Measurements from ENCODE around the gene PKHD1.

Gene PKHD1

DNA sequence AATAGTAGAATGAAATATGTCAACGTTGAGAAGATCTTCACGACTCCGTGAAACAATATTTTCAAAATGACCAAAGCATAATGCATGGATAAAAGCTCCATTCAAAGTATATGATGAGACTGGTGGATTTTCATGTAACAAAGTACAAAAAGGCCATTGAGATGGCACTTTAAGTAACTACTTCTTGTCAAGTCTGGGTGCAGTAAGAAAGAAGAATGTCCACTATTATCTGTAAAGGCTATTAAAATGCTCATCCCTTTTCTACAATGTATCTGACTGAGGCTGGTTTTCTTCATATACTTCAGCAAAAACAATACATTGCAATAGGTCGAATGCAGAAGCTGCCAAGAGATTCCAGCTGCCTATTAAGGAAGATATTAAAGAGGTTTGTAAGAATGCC, 457.4 kb downstream of the PKHD1 start:
- no peak for TF ChIP-seq TAF1 (IDR thresholded peaks at IDR 0.05; ENCODE audit: low read depth)
- TF ChIP-seq TEAD4 (IDR thresholded peaks at IDR 0.05), result no peak
- TF ChIP-seq EP300 (IDR thresholded peaks at IDR 0.05; ENCODE audit: borderline replicate concordance), result no peak
- no peak for TF ChIP-seq USF1 (IDR thresholded peaks at IDR 0.05)
- TF ChIP-seq TCF12 (IDR thresholded peaks at IDR 0.05; ENCODE audit: low read depth), result no peak
- TF ChIP-seq NFIC (IDR thresholded peaks at IDR 0.05), result no peak
- TF ChIP-seq CEBPB (IDR thresholded peaks at IDR 0.05), result no peak
- TF ChIP-seq EGR1 (IDR thresholded peaks at IDR 0.05), result no peak
- TF ChIP-seq FOXM1 (IDR thresholded peaks at IDR 0.05; ENCODE audit: borderline replicate concordance, low read depth), result no peak
- TF ChIP-seq YY1 (IDR thresholded peaks at IDR 0.05; ENCODE audit: low read depth), result no peak
- no peak for TF ChIP-seq ZBTB7A (IDR thresholded peaks at IDR 0.05; ENCODE audit: low read depth)
- no peak for TF ChIP-seq REST (IDR thresholded peaks at IDR 0.05; ENCODE audit: low read depth)
- TF ChIP-seq CREB1 (IDR thresholded peaks at IDR 0.05; ENCODE audit: low read depth), result no peak
- TF ChIP-seq RAD21 (IDR thresholded peaks at IDR 0.05; ENCODE audit: low read depth), result no peak
- TF ChIP-seq, protein P1, sequence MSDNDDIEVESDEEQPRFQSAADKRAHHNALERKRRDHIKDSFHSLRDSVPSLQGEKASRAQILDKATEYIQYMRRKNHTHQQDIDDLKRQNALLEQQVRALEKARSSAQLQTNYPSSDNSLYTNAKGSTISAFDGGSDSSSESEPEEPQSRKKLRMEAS (IDR thresholded peaks at IDR 0.05), result no peak

GRCh38 chr6:51626391-51626790, 461.0 kb downstream of the PKHD1 start:
- no peak for TF ChIP-seq TCF12 (IDR thresholded peaks at IDR 0.05; ENCODE audit: low read depth)
- no peak for TF ChIP-seq RAD21 (IDR thresholded peaks at IDR 0.05; ENCODE audit: low read depth)
- TF ChIP-seq NFIC (IDR thresholded peaks at IDR 0.05), result no peak
- TF ChIP-seq TEAD4 (IDR thresholded peaks at IDR 0.05), result no peak
- TF ChIP-seq, protein P1 (IDR thresholded peaks at IDR 0.05), result no peak
- no peak for TF ChIP-seq USF1 (IDR thresholded peaks at IDR 0.05)
- no peak for TF ChIP-seq EGR1 (IDR thresholded peaks at IDR 0.05)
- no peak for TF ChIP-seq YY1 (IDR thresholded peaks at IDR 0.05; ENCODE audit: low read depth)
- no peak for TF ChIP-seq ZBTB7A (IDR thresholded peaks at IDR 0.05; ENCODE audit: low read depth)
- no peak for TF ChIP-seq EP300 (IDR thresholded peaks at IDR 0.05; ENCODE audit: borderline replicate concordance)
- TF ChIP-seq CREB1 (IDR thresholded peaks at IDR 0.05; ENCODE audit: low read depth), result no peak
- TF ChIP-seq TAF1 (IDR thresholded peaks at IDR 0.05; ENCODE audit: low read depth), result no peak
- TF ChIP-seq FOXM1 (IDR thresholded peaks at IDR 0.05; ENCODE audit: borderline replicate concordance, low read depth), result no peak
- no peak for TF ChIP-seq REST (IDR thresholded peaks at IDR 0.05; ENCODE audit: low read depth)
- TF ChIP-seq CEBPB (IDR thresholded peaks at IDR 0.05), result no peak

DNA sequence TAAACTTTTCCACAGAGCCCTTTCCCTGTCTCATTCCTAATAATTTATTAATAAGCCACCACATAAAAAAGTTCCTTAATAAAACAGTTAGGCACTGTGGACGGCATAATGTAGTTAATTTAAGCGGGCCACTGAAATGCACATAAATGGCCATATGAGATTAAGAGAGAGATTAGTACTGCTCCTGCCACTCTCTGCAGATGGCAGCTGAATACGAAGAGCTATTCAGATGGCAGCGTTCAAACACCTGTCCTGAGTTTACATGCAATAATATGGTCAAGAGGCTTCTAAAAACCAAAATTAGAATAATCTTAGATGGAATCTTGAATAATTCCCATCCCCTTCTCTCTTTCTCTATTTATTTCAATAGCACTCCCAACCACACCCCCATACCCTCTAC, 461.8 kb downstream of the PKHD1 start:
- TF ChIP-seq YY1 (IDR thresholded peaks at IDR 0.05; ENCODE audit: low read depth) (no peak), TAF1 (IDR thresholded peaks at IDR 0.05; ENCODE audit: low read depth) (no peak), TCF12 (IDR thresholded peaks at IDR 0.05; ENCODE audit: low read depth) (no peak), REST (IDR thresholded peaks at IDR 0.05; ENCODE audit: low read depth) (no peak)

DNA sequence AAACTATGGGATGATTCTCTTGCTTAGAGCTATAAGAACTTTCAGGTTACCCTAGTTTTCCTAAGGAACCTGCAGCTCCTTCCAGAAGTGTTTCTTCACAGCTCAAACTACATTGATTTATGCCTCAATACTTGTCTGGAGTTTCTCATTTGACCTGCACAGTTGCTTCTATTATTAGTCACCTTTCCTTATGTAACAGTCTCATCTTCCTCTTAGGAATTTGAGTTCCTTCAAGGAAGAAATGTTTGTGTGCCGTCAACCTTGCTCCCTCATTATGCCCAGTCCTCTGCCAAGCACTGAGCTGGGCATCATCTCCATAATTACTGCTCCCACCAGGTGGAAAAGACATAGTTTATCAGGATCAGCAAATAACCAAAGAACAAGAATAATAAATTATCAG, 466.4 kb downstream of the PKHD1 start:
- TF ChIP-seq YY1 (IDR thresholded peaks at IDR 0.05; ENCODE audit: low read depth) (no peak), NFIC (IDR thresholded peaks at IDR 0.05) (no peak), USF1 (IDR thresholded peaks at IDR 0.05) (no peak), EP300 (IDR thresholded peaks at IDR 0.05; ENCODE audit: borderline replicate concordance) (no peak), CREB1 (IDR thresholded peaks at IDR 0.05; ENCODE audit: low read depth) (no peak)

Measured in Ishikawa (cell line).